Measurements from ENCODE around the gene NSFL1C. TPM values are rescaled to one million over a fixed set of nuclear protein-coding genes. Genes with fewer than 3 reads are reported as not detected.
A peak's percentile ranks its signal among the peaks of the same experiment; 100 is the strongest.

The NSFL1C gene
- total RNA-seq, 1 donor from 2014 or later, result 28.8 TPM

- DNase-seq, result no peak
These were observed 17.9 kb upstream of the NSFL1C start for GRCh38 chr20:1484438-1485116.

- DNase-seq, result no peak
These were observed 13.4 kb upstream of the NSFL1C start for GRCh38 chr20:1479831-1480595.

GRCh38 chr20:1478566-1478965 lies 11.9 kb upstream of the NSFL1C start:
- DNase-seq, result no peak

DNA sequence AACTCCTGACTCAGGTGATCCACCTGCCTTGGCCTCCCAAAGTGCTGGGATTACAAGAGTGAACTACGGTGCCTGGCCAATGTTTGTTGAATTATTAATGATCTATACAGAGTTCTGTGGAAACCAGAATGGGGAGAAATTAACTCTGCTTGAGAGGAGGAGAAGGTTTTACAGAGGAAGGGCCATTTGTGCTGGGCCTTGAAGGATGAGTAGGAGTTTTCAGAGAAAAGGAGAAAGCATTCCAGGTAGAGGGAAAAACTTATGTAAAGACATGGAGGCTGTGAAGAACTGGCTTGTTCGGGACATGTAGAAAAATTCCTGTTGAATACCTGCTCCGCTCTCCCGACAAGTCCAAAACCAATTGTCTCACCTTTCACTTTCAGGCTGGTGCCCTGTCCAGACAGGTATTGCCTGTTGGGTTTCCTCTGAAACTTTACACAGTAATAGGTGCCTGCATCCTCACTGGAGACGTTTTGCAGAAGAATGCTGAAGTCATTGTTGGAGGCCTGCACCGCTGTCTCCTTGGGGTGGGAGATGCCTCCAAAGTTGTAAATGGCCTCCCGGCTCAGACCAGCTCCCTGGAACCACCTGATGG lies 11.3 kb upstream of the NSFL1C start:
- DNase-seq, result no peak

DNA sequence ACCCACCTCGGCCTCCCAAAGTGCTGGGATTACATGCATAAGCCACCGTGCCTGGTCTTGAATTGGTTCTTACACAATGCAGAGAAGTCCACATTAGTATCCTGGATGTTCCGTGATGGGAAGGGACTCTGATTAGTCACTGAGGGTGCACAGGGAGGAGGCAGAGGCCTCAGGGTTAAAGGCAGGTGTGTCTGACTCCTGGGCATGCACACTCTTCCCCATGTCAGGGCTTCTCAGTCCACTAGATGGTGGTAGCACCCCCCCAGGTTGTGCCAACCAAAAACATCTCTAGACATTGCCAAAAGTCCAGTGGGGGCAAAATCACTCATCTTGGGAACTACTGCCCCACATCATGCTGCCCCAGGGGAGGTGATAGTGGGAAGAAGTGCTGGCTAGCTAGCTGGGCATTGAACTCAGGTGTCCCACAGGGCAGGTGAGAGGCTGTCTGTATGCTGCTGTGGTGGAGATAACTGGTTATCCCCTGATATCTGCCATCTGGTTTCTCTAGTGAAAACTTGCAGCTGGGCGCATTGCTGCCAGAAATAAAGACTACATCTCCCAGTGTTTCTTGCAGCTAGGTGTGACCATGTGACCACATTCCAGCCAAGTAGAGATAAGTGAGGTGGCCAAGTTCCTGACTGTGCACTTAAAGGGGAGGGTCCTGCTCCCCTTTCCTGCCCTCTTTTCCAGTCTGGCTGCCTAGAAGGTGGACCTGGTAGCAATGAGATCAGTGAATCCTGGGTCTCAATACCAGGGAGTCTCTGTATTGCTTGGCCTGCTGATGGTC lies 8.4 kb upstream of the NSFL1C start:
- peak; percentile 41 for DNase-seq

DNA sequence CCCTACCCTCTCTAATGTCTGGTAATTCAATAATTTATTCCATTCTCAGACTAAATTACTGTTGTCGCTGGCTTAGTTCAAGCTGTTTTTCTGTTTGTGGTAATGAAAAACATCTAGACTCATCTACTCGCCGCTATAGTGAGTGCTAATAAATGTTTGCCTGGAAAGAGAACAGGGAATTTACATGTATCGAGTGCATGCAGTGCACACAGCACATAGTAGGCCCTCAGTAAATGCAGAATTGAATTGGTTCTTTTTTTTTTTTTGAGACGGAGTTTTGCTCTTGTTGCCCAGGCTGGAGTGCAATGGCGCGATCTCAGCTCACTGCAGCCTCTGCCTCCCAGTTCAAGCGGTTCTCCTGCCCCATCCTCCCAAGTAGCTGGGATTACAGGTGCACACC lies 7.7 kb upstream of the NSFL1C start:
- DNase-seq, result no peak

GRCh38 chr20:1473246-1474220 lies 6.9 kb upstream of the NSFL1C start:
- DNase-seq, result no peak

DNA sequence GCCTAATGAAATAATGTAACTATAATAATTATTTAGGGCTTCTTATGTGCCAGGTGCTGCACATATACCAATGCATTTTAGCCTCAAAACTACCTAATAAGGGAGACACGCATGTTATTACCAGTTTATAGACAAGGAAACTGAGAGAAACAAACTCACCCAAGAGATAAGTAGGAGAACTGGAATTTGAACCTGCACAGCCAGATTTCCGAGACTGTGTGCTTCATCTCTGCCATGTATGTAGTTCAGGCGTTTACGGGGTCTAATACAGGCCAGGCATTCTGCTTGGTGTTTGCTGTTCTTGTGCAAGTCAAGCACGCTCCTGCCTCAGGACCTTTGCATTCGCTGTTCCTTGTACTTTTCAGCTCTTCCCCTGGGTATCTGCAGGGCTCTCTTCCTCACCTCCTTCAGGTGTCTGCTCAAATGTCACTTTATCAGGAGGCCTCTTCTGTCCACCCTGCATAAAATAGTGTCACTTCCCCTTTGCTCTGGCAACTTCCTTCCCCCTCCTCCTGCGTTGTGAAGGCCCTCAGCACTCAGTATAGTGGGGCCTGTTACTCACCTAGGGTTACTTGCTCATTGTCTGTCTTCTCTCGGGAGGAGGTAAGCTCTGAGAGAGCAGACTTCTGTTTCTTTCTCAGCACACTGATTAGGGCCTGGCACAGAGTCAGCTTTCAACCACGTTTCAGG lies 6.1 kb upstream of the NSFL1C start:
- DNase-seq, result no peak

GRCh38 chr20:1471242-1471641 lies 4.6 kb upstream of the NSFL1C start:
- DNase-seq, result no peak

DNA sequence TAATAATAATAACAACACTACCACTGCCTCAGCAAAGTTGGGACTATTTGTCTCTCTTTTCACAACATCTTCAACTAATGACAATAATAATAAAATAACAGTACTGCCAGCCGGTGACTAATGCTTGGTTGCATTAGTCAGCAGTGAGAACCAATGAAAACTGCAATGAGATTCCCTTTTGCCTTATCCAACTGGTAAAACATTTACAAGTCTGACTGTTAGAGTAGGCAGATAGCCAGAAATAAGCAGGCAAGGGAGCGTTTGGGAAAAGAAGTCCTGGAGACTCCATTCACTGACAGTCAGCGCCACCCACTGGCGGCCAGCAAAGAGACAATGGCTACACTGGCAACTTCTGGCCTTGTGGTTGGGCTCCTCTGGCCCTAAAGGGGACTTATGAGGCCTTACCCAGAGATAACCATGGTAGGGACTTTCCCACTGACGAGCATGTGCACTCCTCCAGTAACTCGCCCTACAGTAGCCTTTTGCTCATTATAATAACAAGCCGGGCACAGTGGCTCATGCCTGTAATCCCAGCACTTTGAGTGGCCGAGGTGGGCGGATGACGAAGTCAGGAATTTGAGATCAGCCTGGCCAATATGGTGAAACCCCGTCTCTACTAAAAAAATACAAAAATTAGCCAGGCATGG lies 3.4 kb upstream of the NSFL1C start:
- peak; percentile 96 for DNase-seq

DNA sequence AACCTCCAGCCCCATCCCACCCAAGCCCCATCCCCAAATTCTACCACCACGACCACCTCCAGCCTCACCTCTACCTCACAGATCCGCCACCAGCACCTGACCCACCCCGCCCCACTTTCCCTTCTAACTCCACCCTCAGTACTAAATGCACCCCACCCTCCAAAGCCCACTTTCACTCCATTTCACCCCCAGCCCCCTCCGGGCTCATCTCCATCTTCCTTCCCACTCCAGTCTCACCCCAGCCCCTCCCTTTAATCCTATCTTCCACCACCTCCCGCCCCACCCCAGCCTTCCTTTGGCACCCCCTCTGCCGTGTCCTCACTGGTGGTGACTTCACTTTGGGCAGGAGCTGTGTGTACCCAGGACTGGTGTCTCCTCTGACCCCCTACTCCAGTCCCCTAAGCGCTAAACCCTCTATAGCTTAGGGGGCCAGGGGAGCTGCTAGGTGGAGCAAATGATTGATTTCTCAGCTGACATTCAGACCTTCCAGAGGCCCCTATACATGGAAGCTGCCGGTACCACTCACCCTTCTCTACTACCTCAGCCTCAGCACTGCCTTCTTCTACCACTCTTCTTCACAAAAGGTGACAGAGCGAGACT lies 2.8 kb upstream of the NSFL1C start:
- DNase-seq, result no peak

- no peak for DNase-seq
These were observed 1.5 kb upstream of the NSFL1C start for GRCh38 chr20:1468117-1468624.

GRCh38 chr20:1467355-1468116 lies 887 bp upstream of the NSFL1C start:
- no peak for DNase-seq

- no peak for DNase-seq
These were observed 369 bp upstream of the NSFL1C start for GRCh38 chr20:1467082-1467354.

GRCh38 chr20:1465470-1466210 lies 1.0 kb downstream of the NSFL1C start:
- no peak for DNase-seq

DNA sequence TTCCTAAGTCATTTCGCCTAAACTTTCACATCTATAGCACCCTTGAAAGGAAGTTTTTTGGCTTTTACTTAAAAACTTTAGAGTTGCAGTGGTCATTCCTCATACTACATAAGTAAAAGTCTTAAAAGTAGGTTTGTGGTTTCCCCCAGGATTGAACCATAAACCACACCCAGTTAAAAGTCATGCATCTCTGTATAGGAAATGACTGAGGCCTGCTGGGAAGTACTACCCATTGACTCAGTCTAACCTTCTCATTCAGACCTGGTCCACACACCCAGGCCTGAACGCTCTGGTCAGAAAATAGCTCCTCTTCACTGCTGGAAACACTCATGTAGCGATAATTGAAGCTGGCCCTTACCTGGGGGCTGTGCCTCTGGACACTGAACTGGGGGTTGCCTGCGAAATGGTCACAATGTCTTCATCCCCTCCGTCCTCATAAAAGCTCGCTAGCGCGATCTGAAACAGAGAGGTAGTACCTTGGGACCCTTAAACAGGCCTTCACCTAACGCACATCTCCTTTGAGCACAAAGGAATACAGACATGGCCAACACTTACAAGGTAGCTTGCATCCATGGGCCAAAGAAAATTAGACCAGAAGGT lies 2.6 kb downstream of the NSFL1C start:
- no peak for DNase-seq

DNA sequence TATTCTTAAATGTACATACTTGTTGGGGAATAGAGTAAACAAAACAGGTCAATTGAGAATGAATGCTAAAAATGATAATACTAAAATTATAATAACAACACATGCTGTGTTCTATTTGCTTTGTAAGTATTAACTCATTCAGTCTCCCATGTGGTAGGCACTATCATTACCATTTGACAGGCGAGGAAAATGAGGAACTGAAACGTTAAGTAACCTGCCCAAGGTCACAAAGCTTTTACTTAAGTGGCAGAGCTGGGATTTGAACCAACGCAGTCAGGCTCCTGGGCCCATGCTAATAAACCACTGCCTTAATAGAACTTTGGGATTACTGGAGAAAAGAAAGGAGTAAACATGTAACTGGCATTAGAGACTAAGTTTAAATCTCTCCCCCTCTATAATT lies 3.8 kb downstream of the NSFL1C start:
- no peak for DNase-seq

DNA sequence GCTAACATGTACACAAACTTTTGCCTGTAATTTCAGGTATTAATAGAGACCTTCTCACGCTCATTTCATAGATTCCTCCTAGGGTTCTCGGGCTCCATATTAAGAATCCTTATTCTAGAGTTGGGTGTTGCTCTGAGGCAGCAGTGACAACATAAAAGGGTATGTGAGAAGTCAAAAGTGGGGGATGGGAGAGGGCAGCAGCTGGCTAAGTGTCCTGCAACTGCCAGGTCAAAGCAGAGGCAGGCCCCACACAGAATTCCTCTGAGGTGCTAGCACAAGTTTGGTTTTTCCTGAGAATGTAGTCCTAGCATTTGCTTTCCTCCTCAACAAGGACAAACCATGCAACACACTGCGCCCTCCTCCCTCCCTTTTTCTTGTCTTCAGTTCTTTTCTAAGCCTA lies 4.6 kb downstream of the NSFL1C start:
- no peak for DNase-seq
